CD4-positive, alpha-beta T cell treated with Interleukin-4 for 1 hour (primary cell): ENCODE data around the gene PLSCR3.

Source experiments
- DNase-seq, 2 donors: peaks; one replicate each; pipeline ENCODE4 v3.0.0-alpha.2; 2020 to 2022

The PLSCR3 gene

GRCh38 chr17:7346761-7347614 lies 47.3 kb downstream of the PLSCR3 start:
- no peak for DNase-seq

- no peak for DNase-seq
Measured at GRCh38 chr17:7343250-7343649, 51.1 kb downstream of the PLSCR3 start.

- no peak for DNase-seq
Measured at GRCh38 chr17:7341842-7342241, 52.5 kb downstream of the PLSCR3 start.

- no peak for DNase-seq
Measured at GRCh38 chr17:7340179-7340578, 54.1 kb downstream of the PLSCR3 start.
